Brain microvascular endothelial cell (primary cell): Measurements from ENCODE around the gene KCNAB1.
A peak's percentile ranks its signal among the peaks of the same experiment; 100 is the strongest.

Experiments
- DNase-seq: peaks from one replicate; pipeline ENCODE4 v3.0.0-alpha.2; 2020
- H3K27ac ChIP-seq: fragments of 250-450 bp; sonication (Bioruptor Pico); 2 replicates; pipeline ENCODE4 v1.5.1; 2020; ENCODE audit warnings: mild to moderate bottlenecking, moderate library complexity
- H3K27me3 ChIP-seq: fragments of 250-450 bp; sonication (Bioruptor Pico); replicated peaks from 2 replicates; pipeline ENCODE4 v1.5.1; 2020; ENCODE audit warnings: mild to moderate bottlenecking
- H3K36me3 ChIP-seq: fragments of 250-450 bp; sonication (Bioruptor Pico); replicated peaks from 2 replicates; pipeline ENCODE4 v1.5.1; 2020; ENCODE audit warnings: mild to moderate bottlenecking
- H3K4me3 ChIP-seq: 2 replicates; pipeline ENCODE4 v1.5.1; 2011; ENCODE audit warnings: low read depth, mild to moderate bottlenecking, control low read depth, low read length, moderate library complexity
- CTCF ChIP-seq: IDR thresholded peaks from 2 replicates; pipeline ENCODE4 v1.5.1; 2011; ENCODE audit warnings: low read depth, mild to moderate bottlenecking, moderate library complexity, low read length, control low read depth, inconsistent platforms; ENCODE audit errors: missing control alignments
- in situ Hi-C: cut with HindIII; loops from 2 replicates; pipeline ENCODE4 v1.10.0; 2017; ENCODE audit warnings: low sequenced_read_pairs, low pct_ligation_motif_present

Gene KCNAB1

GRCh38 chr3:156305672-156306071 is 185.3 kb downstream of the KCNAB1 start:
- no peak for TF ChIP-seq CTCF
- Histone ChIP-seq H3K4me3 (no peak overlapping the region), H3K27me3 (no peaks in the 10 kb centered on the region), H3K27ac (no peak overlapping the region), H3K36me3 (no peaks in the 10 kb centered on the region)
- no peak for DNase-seq
- in situ Hi-C loops: no loop called here

- no peaks in the 10 kb centered on the region for H3K27me3 ChIP-seq
- in situ Hi-C loops: no loop called here
- peak; percentile 93 for DNase-seq
- no peak for TF ChIP-seq CTCF
- H3K27ac ChIP-seq: no peak overlapping the region
- H3K4me3 ChIP-seq: no peak overlapping the region
- H3K36me3 ChIP-seq: no peaks in the 10 kb centered on the region
Measured at GRCh38 chr3:156307704-156308103, 187.3 kb downstream of the KCNAB1 start.

- DNase-seq: no peak
- Histone ChIP-seq H3K27ac (no peak overlapping the region), H3K4me3 (no peak overlapping the region), H3K27me3 (no peaks in the 10 kb centered on the region), H3K36me3 (no peaks in the 10 kb centered on the region)
- in situ Hi-C loops: no loop called here
- TF ChIP-seq CTCF: no peak
Measured at GRCh38 chr3:156311431-156311830, 191.1 kb downstream of the KCNAB1 start.

GRCh38 chr3:156311930-156312329 is 191.6 kb downstream of the KCNAB1 start:
- no peak overlapping the region for H3K4me3 ChIP-seq
- no peak for DNase-seq
- H3K36me3 ChIP-seq: no peaks in the 10 kb centered on the region
- no peak overlapping the region for H3K27ac ChIP-seq
- H3K27me3 ChIP-seq: no peaks in the 10 kb centered on the region
- TF ChIP-seq CTCF: no peak
- in situ Hi-C loops: no loop called here

GRCh38 chr3:156316076-156316475 is 195.7 kb downstream of the KCNAB1 start:
- Histone ChIP-seq H3K27me3 (no peaks in the 10 kb centered on the region), H3K27ac (no peak overlapping the region), H3K36me3 (no peaks in the 10 kb centered on the region), H3K4me3 (no peak overlapping the region)
- TF ChIP-seq CTCF: no peak
- in situ Hi-C loops: no loop called here
- DNase-seq: no peak

- in situ Hi-C loops: no loop called here
Measured at GRCh38 chr3:156317462-156318074, 197.2 kb downstream of the KCNAB1 start.

More at GRCh38 chr3:156317462-156318074, 197.2 kb downstream of the KCNAB1 start:
- peak; percentile 5 for DNase-seq
- H3K4me3 ChIP-seq: no peak overlapping the region
- H3K36me3 ChIP-seq: no peaks in the 10 kb centered on the region
- no peak overlapping the region for H3K27ac ChIP-seq
- H3K27me3 ChIP-seq: no peaks in the 10 kb centered on the region
- peak; percentile 9 for TF ChIP-seq CTCF
